Right renal pelvis (tissue), 4 donors: ENCODE results near the gene PRR30. TPM values are rescaled to one million over a fixed set of nuclear protein-coding genes. Genes with fewer than 3 reads are reported as not detected.
"Not testable (repeated sequence)": the region's sequence is repeated elsewhere in the genome, so short reads cannot be mapped to it uniquely, and the experiment has no call there.

Source experiments
- DNase-seq, 4 donors: peaks; one replicate each; pipeline ENCODE4 v3.0.0-alpha.2; 2013; ENCODE audit warnings: low read depth in 4 of 4, low spot score in 3 of 4, missing footprints in 1 of 4
- polyA plus RNA-seq, 4 donors: library from polyadenylated mRNA; unstranded; fragments of 120-200 nt; gene quantifications; one replicate each; pipeline ENCODE4 v1.2.1, GENCODE V29; 2013; ENCODE audit not compliant: insufficient read length in 4 of 4

PRR30 gene
- polyA plus RNA-seq, 4 donors, result 0.04 TPM; not detected in 3

DNA sequence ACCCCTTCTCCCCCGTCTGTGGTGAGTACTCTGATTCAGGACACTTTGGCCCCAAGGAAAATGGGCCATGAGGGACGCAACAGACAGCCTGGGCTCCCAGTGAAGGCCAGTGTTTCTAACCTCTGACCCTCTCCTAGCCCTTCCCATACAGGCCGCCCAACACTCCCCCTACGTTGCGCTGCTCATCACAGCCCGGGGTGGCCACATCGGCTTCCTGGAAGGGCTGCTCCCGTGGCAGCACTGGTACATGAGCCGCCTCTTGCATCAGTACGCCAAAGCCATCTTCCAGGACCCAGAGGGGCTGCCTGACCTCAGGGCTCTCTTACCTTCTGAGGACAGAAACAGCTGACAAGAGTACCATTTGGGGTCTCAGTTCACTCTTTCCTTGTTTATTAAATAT is 8.8 kb downstream of the PRR30 start:
- DNase-seq, result no peak

DNA sequence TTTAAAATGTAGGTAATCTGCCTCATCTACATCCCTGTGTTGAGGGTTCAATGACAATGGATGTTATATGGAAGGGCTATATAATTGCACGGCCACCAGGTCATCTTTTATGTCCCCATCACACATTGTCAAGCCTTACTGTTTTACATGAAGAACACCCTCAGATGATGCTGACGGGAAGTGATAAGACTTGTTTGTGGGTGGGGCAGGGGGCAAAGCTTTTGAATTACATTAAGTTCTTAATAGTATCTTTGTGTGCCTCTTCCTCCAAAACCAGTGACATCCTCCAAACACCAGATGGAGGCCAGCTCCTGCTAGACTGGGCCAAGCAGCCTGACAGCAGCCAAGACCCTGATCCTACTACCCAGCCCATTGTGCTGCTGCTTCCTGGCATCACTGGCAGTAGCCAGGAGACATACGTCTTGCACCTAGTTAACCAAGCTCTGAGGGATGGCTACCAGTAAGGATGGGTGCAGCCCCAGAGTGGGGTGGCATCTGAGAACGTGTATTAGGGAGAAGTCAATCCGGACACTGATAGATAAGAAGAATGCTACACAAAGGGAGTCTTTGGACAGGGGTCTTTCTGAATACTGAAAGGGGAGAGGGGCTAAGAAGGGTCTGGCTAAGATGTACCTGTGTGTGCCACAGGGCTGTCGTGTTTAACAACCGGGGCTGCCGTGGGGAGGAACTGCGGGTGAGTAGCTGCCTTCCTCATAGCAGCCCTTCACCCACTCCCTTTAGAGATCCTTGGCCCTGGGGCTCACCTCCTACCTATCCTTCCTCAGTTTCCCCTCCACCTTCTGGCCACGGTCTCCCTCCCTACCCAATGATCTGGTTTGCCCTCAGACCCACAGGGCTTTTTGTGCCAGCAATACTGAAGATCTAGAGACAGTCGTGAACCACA is 10.3 kb downstream of the PRR30 start:
- no peak for DNase-seq

DNA sequence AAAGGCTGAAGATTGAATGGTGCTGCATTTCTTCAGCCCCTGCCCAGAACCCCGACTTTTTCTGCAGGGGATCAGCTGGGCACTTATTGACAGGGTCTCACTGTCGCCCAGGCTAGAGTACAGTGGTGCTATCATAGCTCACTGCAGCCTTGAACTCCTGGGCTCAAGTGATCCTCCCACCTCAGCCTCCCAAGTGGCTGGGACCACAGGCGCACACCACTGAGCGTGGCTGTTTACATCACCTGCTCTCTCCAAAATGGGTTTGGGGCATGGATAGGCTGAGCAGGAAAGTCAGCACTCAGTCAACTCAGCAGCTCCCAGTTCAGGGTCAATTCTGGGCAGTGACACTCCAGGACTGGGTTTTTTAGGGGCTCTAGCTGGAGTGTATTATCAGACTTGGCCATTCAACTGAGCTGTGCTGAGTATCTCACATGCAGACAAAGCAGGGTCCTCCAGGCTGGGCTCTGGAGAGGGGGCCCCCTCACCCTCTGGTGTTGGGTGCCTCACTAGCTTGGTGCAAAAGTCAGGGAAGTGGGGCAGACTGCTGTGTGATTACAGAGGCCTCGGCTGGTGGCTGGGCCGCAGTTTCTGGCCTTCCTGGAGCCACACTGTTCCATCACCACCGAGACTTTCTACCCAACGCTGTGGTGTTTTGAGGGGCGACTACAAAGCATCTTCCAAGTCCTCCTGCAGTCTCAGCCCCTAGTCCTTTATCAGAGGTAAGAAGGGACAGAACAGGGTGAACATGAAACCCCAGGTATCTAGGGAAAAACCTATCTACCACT is 11.1 kb downstream of the PRR30 start:
- no peak for DNase-seq

DNA sequence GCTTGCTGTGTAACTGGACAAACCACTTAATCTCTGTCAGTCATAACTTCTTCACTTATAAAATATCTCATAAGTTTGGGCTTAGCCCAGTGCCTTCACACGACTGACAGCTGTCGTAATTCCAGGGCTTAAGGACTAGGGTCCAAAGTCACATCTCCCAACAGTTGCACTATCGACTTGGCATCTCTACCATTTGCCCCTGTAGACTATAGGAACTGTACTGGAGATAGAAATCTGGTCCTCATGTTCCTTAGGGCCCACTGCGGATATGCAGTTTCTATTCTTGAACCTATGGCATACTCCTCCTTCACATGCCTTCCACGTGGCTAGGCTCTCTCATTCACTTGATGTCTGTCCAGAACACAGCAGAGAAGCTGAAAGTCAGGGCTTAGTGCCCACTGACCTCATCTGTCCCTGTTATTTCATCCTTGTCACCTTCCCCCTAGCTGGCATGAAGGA is 12.9 kb downstream of the PRR30 start:
- no peak for DNase-seq

DNA sequence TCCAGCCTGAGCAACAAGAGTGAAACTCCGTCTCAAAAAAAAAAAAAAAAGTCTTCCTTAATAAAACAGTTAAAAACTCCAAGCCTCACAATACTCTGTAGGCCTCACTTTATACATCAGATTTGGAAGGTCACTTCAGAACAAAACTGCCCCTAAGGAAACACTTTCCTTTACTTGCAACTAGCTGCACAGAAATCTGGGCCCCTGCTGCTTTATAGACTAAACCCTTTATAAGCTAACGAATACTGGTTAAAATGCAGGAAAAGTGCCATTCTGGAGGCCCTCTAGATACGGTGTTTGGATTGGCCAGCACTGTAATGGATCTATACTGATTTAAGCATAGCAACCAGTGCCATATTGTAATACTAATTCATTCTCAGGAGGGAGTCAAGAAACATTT is 14.1 kb downstream of the PRR30 start:
- no peak for DNase-seq

DNA sequence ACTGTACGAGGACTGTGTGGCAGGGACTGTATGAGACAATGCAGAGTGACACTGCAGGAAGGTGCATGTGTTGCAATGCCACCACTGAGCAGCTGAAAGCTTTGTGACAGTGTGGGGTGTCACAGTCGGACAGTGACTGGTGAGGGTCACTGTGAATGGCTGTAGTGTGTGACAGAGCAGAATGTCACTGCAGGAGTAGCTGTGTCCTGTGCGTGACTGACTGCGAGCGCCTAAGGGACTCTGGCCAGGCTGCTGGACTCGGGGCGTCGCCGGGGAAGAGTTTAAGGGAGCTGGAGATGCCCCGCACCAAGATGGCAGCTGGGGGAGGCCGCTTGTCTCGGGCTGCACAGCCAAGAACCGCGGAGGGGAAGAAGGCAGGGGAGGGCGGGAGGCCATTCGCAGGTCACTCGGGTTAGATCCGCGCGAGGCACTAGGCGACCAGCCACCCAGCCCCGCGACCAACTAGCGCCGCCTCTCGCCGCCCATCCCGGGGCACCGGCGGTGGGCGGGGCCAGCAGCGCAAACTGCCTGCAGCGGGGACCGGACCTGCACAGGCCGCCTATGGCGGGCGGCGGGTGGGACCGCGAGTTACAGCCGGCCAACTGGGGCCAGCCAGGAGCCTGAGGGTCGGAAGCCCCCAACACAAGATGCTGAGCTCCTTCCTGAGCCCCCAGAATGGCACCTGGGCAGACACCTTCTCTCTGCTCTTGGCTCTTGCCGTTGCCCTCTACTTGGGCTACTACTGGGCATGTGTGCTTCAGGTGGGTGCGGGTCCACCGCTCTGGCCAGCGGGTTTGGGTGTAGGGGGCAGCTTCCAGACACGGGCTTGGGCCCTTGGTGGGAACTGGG is 15.7 kb downstream of the PRR30 start, which contains the start of gene ABHD1:
TSS of gene ABHD1 (plus strand) at position 514 of the 849 bp plus-strand sequence. CDS start at position 648, 134 bp downstream.
- no peak for DNase-seq

DNA sequence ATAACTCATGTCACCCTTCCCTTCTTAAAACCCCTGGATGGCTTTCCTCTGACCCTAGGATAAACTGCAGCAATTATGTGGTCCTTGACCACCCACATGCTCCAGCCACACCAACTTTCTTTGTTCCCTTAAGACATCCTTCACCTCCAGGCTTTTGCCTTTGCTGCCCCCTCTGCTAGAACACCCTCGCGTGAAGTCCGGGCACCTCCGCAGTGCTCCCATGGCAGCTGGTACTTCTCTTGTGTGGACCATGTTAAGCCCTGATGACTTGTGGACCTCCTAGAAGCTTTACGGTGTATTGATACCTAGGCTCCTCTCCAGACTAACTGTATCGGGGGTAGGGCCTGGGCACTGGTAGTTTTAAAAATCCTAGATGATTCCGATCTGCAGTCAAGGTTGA is 16.4 kb downstream of the PRR30 start:
- no peak for DNase-seq

DNA sequence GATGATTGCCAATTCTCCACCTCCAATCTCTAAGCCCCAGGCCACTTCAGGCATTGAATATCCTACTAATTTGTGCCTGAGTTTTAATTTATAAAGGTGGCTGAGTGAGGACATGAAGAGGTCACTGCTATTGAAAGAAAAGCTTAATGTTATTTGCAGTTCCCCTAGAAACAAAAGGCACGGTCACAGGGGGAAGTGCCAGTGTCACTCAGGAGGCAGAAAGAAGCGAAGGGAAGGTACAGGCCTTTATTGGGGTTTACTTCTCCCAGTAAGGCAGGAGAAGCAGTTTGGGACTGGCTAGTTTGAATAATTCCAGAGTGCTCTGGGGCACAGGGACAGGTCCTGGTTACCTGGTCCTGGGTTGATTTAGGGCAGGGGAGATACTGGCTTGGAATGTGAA is 17.3 kb downstream of the PRR30 start:
- no peak for DNase-seq

DNA sequence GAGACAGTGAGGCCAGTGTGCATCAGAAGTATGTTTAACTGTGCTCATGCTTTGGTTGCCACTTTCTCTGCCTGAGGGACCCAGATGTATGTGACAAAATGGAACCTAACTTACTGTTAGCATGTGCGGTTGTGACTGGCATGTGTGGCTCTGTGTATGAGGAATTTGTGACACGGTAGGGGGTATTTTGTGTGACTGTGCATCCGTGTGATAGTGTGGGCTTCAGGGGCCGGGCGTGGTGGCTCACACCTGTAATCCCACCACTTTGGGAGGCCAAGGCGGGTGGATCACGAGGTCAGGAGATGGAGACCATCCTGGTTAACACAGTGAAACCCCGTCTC is 19.9 kb downstream of the PRR30 start:
- DNase-seq, result not testable (repeated sequence)

DNA sequence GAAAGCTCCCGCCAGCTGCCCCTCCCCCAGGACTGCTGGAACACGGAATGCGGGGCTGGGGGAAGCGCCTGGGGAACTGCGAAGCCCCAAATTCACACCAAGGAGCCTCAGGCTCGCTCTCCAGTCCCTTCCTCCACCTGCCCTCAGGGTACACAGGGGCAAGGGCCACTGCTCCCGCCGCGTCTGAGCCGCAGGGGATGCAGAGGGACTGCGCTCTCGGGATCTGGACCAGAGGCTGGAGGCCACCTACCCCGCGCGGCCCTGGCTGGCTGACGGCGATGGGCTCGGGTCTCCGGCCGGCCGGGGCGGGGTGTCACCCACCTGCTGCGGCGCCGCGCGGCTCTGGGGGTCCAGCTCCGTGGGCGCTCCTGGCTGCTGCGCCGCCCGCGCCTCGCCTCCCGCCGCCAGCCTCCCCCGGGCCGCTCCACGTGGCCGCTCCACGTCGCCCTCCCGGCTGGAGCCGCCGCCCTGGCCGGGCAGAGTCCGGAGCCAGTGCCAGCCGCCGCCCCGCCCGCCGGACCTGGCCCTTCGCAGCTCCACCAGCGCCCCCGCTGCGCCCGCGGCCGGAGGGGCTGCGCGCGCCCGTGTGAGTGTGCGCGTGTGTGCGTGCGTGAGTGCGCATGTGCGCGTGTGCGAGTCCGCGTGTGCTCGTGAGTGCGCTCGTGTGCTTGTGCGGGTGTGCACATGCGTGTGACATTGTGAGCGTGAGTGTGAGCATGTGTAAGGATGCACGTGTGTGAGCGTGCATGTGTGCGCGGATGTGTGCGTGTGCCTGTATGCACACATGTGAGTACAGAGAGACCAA is 20.5 kb downstream of the PRR30 start, which contains the start of gene CGREF1:
TSS of gene CGREF1 (minus strand) at position 604 of the 805 bp plus-strand sequence. CDS start 14,762 bp downstream, outside the sequence.
- DNase-seq, result no peak

DNA sequence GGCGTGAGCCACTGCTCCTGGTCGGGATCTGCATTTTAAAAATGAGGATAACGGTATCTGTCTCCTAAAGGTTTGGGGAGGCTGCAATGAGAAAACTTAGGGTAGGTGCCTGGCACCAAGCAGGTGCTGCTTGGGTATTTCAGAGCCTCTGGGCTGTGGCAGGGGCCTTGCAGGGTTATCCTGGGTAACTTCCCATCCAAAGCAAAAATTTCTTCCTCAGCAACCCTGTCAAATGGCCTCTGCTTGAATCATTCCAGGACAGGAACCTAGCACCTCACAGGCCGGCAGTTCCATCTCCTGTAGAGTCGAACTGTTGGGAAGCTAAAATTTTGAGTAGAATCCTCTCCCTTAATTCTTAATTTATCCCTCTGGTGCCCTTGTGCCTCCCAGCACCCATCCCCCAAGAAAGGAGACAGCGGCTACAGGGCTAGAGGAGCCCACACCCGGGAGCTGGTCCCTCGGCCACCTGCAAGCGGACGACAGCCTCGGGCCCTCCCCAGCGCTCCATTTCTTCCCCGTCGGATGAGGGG is 21.1 kb downstream of the PRR30 start:
- DNase-seq, result no peak

DNA sequence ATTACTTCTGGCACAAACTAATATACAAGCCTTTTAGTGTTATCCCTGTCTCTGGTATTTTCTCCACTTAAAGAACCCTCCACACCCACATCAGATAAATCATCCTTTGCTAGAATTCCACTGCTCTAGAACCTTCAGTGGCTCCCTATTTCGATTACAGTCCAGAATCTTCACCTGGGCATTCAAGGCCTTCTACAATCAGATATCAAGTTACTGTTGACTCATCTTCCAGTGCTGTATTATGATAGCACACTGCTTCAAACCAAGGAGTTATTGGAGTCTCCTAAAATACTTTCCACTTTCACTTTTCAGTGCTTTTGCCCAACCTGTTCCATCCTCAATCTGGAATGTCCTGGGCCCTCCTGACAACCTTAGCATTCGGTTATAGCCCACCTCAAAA is 23.7 kb downstream of the PRR30 start:
- DNase-seq, result no peak

DNA sequence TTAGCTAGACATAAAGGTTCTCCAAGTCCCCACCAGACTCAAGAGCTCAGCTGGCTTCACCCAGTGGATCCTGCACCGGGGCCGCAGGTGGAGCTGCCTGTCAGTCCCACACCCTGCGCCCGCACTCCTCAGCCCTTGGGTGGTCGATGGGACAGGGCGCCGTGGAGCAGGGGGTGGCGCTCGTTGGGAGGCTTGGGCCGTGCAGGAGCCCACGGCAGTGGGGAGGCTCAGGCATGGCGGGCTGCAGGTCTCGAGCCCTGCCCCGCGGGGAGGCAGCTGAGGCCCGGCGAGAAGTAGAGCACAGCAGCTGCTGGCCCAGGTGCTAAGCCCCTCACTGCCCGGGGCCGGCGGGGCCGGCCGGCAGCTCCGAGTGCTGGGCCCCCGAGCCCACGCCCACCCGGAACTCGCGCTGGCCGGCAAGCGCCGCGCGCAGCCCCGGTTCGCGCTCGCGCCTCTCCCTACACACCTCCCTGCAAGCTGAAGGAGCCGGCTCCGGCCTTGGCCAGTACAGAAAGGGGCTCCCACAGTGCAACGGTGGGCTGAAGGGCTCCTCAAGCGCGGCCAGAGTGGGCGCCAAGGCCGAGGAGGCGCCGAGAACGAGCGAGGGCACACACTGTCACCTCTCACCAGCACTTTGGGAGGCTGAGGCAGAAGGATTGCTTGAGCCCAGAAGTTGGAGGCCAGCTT is 27.7 kb downstream of the PRR30 start:
- DNase-seq, result not testable (repeated sequence)

DNA sequence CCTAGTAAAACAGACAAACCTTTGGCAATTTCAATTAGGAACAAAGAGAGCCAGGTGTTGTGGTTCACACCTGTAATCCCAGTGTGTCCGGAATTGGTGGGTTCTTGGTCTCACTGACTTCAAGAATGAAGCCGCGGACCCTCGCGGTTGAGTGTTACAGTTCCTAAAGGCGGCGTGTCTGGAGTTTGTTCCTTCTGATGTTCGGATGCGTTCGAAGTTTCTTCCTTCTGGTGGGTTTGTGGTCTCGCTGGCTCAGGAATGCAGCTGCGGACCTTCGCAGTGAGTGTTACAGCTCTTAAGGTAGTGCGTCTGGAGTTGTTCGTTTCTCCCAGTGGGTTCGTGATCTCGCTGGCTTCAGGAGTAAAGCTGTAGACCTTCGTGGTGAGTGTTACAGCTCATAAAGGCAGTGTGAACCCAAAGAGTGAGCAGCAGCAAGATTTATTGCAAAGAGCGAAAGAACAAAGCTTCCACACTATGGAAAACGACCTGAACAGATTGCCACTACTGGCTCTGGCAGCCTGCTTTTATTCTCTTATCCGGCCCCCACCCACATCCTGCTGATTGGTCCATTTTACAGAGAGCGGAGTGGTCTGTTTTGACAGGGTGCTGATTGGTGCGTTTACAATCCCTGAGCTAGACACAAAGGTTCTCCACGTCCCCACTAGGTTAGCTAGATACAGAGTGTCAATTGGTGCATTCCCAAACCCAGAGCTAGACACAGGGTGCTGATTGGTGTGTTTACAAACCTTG is 28.4 kb downstream of the PRR30 start:
- not testable (repeated sequence) for DNase-seq

DNA sequence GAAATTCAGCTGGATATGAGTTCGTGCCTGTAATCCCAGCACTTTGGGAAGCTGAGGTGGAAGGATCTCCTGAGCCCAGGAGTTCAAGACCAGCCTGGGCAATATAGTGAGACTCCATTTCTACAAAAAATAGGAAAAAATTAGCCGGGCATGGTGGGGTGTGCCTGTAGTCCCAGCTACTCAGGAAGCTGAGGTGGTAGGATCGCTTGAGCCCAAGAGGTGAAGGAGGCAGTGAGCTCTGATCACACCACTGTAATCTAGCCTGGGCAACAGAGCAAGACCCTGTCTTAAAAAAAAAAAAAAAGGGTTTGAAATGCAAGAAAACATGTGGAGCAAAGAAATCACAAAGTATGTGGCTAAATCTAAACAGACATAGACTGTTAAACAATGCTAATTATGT is 30.1 kb downstream of the PRR30 start:
- DNase-seq, result no peak

DNA sequence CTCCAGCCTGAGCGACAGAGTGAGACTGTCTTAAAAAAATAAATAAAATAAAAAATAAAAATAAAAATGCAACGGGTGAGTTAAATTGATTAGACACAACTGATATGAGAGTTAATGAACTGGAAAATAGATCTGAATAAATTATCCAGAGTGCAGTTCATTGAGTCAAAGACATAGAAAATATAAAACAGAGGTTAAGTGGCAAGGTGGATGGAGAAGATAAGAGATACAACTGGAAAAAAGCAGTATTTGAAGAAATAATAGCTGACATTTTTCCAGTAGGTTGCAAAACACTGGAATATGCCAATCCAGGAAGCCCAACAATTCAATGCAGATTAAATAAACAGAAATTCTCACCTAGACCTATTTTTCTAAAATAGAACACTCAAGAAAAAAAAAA is 31.0 kb downstream of the PRR30 start:
- no peak for DNase-seq

DNA sequence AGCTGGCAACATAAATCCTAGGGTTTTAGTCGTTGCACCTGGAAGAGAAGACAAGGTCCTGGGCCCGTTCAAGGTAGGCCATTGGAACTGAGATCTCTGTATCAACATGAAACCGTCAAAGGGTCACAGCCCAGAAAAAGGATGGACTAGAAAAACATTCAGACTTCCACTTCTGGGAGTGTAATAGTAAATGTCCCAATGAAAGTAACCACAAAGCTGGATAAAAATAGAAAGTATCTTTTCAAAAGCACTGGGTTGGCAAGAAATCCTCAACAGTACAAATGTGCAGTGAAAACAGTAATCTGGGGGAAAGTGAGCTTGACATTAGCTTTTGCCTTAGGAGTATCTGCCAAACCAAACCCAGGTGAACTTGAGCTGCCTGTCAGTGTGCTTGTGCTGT is 33.2 kb downstream of the PRR30 start:
- DNase-seq, result no peak

DNA sequence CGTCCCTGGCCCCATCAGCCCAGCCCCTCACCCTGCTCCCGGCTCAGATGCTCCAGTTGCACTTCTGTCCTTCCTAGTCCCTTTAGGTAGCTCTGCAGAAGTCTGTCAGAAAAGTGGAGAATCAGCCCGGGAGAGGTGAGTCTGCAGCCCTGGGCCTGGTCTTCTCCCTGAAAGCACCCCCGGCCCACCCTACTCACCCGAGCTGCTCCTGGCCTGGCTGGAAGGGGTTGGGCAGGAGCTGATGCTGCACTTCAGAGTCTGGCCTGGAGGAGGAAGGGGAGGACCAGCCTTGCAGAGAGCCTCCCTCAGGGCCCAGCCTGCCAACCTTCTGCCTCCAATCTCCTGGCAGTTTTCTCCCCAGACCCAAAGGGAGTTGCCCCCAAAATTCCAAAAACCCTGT is 36.9 kb downstream of the PRR30 start:
- DNase-seq, result no peak
